Limb (tissue), 2 donors: Measurements from ENCODE around the gene NOS1AP.
"Not testable (repeated sequence)": the region's sequence is repeated elsewhere in the genome, so short reads cannot be mapped to it uniquely, and the experiment has no call there.

Source experiments
- DNase-seq, 2 donors: peaks; one replicate each; pipeline ENCODE4 v3.0.0-alpha.2; 2016; ENCODE audit errors: extremely low spot score in 2 of 2

NOS1AP gene

DNA sequence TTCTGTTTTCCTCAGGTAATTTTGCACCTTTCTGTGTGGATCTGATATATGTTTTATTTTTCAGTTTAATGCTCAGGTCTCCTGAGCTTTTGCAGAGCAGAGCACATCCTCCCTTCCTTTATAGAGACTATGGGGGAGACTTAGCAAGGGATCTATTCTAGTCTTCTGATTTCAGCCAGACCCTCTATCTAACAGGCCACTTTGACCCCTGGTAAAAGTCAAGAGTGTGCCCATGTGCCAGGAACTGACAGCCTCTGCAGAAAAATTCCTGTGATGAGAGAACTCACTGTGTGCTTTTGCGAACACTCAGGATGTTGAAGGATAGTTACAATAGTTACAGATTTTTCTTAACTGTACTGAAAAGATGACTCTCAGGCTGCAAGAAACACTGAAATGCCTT is 123.3 kb downstream of the NOS1AP start:
- no peak for DNase-seq

GRCh38 chr1:162193221-162193620 is 123.7 kb downstream of the NOS1AP start:
- no peak for DNase-seq

GRCh38 chr1:162193815-162194214 is 124.3 kb downstream of the NOS1AP start:
- DNase-seq: no peak

GRCh38 chr1:162195567-162195966 is 126.1 kb downstream of the NOS1AP start:
- DNase-seq: no peak

GRCh38 chr1:162196387-162196786 is 126.9 kb downstream of the NOS1AP start:
- no peak for DNase-seq

DNA sequence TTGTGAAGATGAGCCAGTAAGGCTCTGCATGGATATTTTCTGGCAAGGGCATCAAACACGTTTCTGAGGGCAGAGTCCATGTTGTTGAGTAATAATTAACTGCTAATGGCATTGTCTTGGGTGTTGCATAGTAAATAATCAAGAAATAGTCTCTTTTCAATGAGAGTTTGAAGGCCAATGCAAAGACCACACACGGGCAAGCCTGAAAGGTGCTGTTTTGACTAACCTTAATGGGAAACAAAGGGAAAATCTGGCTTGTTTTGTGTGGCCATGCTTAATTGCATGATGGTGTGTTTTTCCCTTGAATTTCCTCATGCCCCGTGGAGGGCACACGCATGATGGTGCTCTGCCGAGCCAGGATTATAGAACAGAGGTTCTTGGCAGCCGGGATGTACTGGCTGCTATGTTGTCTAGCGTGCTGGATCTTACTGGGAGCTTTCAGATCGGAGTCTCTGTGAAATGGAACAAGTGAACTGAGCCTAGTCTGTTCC is 127.6 kb downstream of the NOS1AP start:
- DNase-seq: no peak

GRCh38 chr1:162197615-162198421 is 128.3 kb downstream of the NOS1AP start:
- DNase-seq: no peak

DNA sequence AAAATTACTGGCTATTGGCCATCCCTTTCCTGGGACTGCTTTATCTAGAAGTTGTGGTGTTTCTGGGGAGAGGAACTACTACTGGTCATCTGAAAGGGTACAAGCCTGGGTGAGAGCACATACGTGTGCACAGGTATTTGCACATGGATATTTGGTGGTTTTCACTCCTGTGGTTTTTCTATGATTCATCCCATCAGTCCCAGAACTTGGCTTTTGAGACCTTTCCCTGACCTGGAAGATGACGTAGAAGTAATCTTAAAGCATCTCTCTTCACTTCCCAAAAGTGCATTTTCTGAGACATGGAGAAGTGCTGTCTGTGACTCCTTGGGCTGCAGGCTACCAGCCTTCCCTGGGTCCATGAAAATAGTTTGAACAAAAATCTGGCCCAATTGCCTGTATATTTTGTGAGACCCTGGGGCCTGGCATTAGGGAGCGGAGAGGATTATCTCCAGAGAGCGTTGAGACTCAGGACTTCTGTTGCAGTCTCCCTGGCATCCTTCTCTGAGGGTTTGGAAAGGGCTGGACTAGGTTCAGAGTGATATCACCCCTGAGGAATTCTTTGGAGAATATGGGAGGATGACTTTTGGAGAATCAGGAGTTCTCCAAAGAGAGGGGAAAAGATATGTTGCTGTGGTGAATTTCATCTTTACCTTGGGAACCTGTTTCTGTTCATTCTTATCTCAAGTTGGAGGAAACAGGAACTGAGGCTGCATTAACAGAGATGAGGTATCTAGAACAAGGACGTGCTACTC is 130.8 kb downstream of the NOS1AP start:
- no peak for DNase-seq

GRCh38 chr1:162201062-162201461 is 131.6 kb downstream of the NOS1AP start:
- DNase-seq: not testable (repeated sequence)

GRCh38 chr1:162204129-162204822 is 134.8 kb downstream of the NOS1AP start:
- DNase-seq: no peak

DNA sequence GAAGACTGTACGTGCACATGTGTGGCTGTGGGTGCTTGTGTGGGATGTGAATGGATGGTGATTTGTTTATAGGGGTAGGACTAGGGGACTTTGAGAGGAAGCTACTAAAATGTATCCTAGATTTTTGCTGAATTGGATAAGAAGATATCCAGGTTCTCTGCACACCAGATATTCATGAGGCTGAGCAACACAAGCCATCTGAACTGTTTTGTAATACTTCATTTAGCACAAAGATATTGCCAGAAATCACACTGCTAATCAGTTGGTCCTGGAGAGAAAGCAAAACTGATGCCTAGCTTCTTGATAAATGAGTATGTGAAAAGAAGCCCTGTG is 135.3 kb downstream of the NOS1AP start:
- DNase-seq: no peak

DNA sequence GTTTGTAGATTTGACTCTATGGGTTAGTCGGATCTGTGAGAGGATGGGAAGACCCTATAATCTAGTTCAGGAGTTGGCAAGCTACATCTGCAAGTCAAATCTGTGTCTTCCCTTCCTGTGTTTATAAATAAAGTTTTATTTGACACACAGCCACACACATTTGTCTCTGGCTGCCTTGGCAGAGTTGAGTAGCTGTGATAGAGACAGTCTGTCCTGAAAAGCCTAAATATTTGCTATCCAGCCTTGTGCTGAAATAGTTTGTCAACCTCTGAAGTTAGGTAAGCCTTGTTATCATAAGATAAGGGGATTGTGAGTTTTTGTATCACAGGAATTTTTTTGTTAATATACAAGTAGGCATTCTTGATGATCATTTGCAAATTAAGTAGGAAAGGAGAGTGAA is 136.8 kb downstream of the NOS1AP start:
- no peak for DNase-seq

DNA sequence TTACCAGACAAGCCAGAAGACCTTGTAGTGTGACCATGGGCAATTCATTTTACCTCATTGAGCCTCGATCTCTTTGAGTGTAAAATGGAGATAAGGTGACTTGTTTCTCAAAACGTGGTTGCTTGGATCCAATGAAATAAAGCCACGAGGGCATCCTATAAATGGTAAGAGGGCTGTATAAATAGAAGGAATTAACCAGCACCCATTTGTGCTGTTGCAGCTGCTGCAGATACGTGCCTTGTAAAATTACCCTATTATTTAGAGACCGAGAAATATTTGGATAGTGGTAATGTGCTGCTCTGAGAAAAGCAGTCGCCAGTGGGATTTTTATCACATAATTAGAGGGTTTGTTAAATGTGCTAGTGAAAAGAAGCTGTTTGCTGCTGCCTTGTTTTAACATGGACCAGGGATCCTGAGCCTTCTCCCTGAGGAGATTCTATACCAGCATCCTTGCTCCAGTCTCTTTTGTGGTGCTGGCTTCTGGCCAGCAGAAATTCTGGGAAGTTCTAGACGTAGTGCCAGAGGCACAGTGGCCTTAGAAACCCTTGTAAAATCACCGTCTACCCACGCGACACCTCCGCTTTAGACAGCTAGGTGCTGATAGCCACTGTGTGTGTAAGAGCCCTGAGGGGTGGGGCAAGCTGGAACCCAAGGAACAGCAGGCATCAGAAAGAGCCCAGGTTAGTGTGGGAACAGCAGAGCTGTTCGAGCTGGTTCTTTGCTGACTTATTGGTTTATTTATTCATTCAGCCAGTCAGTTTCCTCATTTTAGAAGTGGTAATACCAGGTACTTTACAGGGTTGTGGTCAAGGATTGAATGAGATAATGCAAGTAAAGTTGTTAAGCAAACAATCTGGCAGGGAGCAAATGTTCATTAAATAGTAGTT is 137.5 kb downstream of the NOS1AP start:
- no peak for DNase-seq

- no peak for DNase-seq
Measured at GRCh38 chr1:162207862-162208261, 138.4 kb downstream of the NOS1AP start.

DNA sequence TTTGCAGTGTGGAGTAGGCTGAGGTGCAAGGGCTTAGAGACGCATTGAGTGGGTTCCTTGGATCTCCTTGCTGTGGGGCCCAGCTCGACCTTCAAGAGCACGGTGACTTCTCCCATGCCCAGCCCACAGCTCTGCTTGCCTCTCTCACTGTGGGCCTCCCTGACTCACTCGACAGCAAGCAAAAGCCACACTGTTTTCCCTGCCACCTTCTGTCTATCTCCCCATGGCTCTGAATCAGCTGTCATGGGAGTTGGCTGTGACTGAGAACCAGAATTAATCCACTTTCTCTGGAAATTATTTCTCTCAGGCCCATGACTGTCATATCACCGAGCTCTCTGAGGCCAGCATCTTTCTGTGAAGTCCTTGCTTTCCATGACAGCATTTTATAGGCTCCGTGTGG is 140.7 kb downstream of the NOS1AP start:
- no peak for DNase-seq

- no peak for DNase-seq
Measured at GRCh38 chr1:162212713-162213112, 143.2 kb downstream of the NOS1AP start.

DNA sequence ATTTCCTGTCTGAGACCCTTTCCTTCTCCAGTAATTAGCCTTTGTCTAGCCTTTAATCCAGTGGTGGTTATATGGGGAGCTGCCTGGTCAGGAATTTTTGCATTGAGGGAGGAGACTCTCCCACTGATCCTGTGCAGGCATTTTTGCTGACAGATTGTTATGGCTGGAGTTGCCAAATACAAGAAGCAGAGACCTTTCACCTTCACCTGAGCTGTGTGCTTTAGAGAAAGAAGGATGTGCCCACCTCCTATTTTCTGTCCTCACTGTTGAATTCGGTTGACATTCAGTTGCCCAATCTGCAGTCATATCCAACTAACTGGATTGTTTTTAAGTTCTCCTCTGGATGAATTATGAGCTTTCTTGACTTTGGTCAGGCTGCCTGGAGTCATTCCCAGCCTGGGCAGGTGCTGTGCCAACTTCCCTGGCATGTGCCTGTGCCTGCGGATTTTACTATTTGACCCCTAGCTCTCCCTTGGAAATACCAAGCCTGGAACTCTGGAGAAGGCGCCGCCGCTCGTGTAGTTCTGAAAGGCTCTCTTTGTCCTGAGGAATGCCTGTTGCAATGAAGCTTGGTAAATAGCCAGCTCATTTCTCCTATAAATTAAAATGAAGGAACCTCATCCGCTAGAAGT is 143.9 kb downstream of the NOS1AP start:
- DNase-seq: peak; percentile 45 to 65

GRCh38 chr1:162214202-162214601 is 144.7 kb downstream of the NOS1AP start:
- no peak for DNase-seq

GRCh38 chr1:162215902-162216301 is 146.4 kb downstream of the NOS1AP start:
- no peak for DNase-seq

DNA sequence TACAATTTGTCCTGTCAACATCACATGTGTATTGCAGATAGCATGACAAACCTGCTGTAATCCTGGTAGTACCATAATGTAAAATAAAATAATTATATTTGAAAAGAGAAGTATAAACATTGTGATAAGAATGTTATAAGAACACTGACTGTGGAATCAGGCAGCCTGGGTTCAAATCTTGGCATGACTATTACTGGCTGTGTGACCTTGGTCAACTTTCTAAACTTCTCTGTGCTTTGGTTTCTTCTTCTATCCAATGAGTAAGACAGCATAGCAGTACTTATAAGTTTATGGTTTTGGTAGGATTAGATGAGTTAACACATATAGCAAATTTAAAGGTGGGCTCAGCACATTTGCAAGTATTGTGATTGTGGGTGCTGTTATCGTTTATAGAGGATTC is 147.1 kb downstream of the NOS1AP start:
- no peak for DNase-seq

- DNase-seq: no peak
Measured at GRCh38 chr1:162217706-162218105, 148.2 kb downstream of the NOS1AP start.
